ENCODE results near the gene NTRK3.
"Not testable (repeated sequence)": the region's sequence is repeated elsewhere in the genome, so short reads cannot be mapped to it uniquely, and the experiment has no call there.

The NTRK3 gene

GRCh38 chr15:88075102-88075501, 181.4 kb downstream of the NTRK3 start:
- no peak for DNase-seq (ENCODE audit: low read depth, low spot score)
- TF ChIP-seq CTCF (IDR thresholded peaks at IDR 0.05; ENCODE audit: low read depth, low read length) = no peak
- H3K4me3 ChIP-seq (ENCODE audit: low read depth, low read length) = no peak overlapping the region
- in situ Hi-C loops (cut with HindIII; ENCODE audit: low sequenced_read_pairs) = no loop called here

GRCh38 chr15:88074386-88074785, 182.2 kb downstream of the NTRK3 start:
- no peak for DNase-seq (ENCODE audit: low read depth, low spot score)
- in situ Hi-C loops (cut with HindIII; ENCODE audit: low sequenced_read_pairs) = no loop called here
- TF ChIP-seq CTCF (IDR thresholded peaks at IDR 0.05; ENCODE audit: low read depth, low read length) = no peak
- H3K4me3 ChIP-seq (ENCODE audit: low read depth, low read length) = no peak overlapping the region

- in situ Hi-C loops (cut with HindIII; ENCODE audit: low sequenced_read_pairs) = no loop called here
- no peak for TF ChIP-seq CTCF (IDR thresholded peaks at IDR 0.05; ENCODE audit: low read depth, low read length)
- H3K4me3 ChIP-seq (ENCODE audit: low read depth, low read length) = no peak overlapping the region
- DNase-seq (ENCODE audit: low read depth, low spot score) = no peak
These were observed 183.2 kb downstream of the NTRK3 start for GRCh38 chr15:88073391-88073691.

- no peak for DNase-seq (ENCODE audit: low read depth, low spot score)
- H3K4me3 ChIP-seq (ENCODE audit: low read depth, low read length) = no peak overlapping the region
- in situ Hi-C loops (cut with HindIII; ENCODE audit: low sequenced_read_pairs) = no loop called here
- TF ChIP-seq CTCF (IDR thresholded peaks at IDR 0.05; ENCODE audit: low read depth, low read length) = no peak
These were observed 183.7 kb downstream of the NTRK3 start for GRCh38 chr15:88072598-88073390.

- DNase-seq (ENCODE audit: low read depth, low spot score); H3K4me3 ChIP-seq (ENCODE audit: low read depth, low read length); in situ Hi-C loops (cut with HindIII; ENCODE audit: low sequenced_read_pairs): not testable (repeated sequence)
These were observed 184.4 kb downstream of the NTRK3 start for GRCh38 chr15:88072133-88072532.

GRCh38 chr15:88071141-88071540, 185.4 kb downstream of the NTRK3 start:
- no peak overlapping the region for H3K4me3 ChIP-seq (ENCODE audit: low read depth, low read length)
- DNase-seq (ENCODE audit: low read depth, low spot score) = no peak
- in situ Hi-C loops (cut with HindIII; ENCODE audit: low sequenced_read_pairs) = no loop called here
- no peak for TF ChIP-seq CTCF (IDR thresholded peaks at IDR 0.05; ENCODE audit: low read depth, low read length)

GRCh38 chr15:88069561-88069960, 187.0 kb downstream of the NTRK3 start:
- in situ Hi-C loops (cut with HindIII; ENCODE audit: low sequenced_read_pairs) = no loop called here
- H3K4me3 ChIP-seq (ENCODE audit: low read depth, low read length) = no peak overlapping the region
- no peak for DNase-seq (ENCODE audit: low read depth, low spot score)
- TF ChIP-seq CTCF (IDR thresholded peaks at IDR 0.05; ENCODE audit: low read depth, low read length) = no peak

All from astrocyte of the spinal cord (primary cell).